ENCODE measurements around the gene VPS13A. TPM values are rescaled to one million over a fixed set of nuclear protein-coding genes. Genes with fewer than 3 reads are reported as not detected.

The VPS13A gene
- polyA plus RNA-seq, 1 donor from 2014 or later, result 20.6 TPM

DNA sequence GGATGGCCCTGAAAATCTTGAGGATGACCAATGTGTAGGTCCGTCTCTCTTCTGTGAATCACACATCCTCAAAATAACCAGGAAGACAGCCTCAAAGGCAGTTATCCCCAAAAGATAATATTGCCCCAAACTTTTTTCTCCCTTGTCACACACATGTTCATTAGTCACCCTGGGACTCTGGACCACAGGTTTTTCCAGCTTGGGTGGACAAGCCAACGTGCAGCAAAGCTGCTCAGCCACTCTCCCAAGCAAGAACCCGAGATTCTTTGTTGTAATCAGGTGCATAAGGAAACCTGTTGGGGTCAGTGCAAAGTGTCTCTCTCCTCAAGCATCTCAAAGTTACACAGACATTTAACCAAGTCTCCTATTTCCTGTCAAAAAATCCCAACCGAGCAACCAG is 274.2 kb downstream of the VPS13A start:
- H3K79me2 ChIP-seq (replicated peaks; ENCODE audit: insufficient read depth, low read length), result no peaks in the 10 kb centered on the region
- no peak overlapping the region for H3K27ac ChIP-seq (ENCODE audit: low read length)
- H4K20me1 ChIP-seq (ENCODE audit: insufficient read depth), result no peaks in the 10 kb centered on the region
- H3K9me3 ChIP-seq (ENCODE audit: low read length), result no peaks in the 10 kb centered on the region
- H3K4me3 ChIP-seq (ENCODE audit: low read length), result no peak overlapping the region
- no peak for TF ChIP-seq EZH2 (IDR thresholded peaks at IDR 0.05; ENCODE audit: borderline replicate concordance, insufficient read depth, low read length, poor library complexity, severe bottlenecking)
- TF ChIP-seq, protein P1, sequence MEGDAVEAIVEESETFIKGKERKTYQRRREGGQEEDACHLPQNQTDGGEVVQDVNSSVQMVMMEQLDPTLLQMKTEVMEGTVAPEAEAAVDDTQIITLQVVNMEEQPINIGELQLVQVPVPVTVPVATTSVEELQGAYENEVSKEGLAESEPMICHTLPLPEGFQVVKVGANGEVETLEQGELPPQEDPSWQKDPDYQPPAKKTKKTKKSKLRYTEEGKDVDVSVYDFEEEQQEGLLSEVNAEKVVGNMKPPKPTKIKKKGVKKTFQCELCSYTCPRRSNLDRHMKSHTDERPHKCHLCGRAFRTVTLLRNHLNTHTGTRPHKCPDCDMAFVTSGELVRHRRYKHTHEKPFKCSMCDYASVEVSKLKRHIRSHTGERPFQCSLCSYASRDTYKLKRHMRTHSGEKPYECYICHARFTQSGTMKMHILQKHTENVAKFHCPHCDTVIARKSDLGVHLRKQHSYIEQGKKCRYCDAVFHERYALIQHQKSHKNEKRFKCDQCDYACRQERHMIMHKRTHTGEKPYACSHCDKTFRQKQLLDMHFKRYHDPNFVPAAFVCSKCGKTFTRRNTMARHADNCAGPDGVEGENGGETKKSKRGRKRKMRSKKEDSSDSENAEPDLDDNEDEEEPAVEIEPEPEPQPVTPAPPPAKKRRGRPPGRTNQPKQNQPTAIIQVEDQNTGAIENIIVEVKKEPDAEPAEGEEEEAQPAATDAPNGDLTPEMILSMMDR (IDR thresholded peaks at IDR 0.05; ENCODE audit: poor library complexity, severe bottlenecking), result no peak
- no peak for TF ChIP-seq REST (IDR thresholded peaks at IDR 0.05; ENCODE audit: borderline replicate concordance)
- TF ChIP-seq TAF1 (IDR thresholded peaks at IDR 0.05; ENCODE audit: low read depth), result no peak
- TF ChIP-seq EP300 (conservative IDR thresholded peaks at IDR 0.05; ENCODE audit: poor library complexity, severe bottlenecking), result no peak
- no peak for TF ChIP-seq MXI1 (conservative IDR thresholded peaks at IDR 0.05; ENCODE audit: poor library complexity, severe bottlenecking)
- no peak for TF ChIP-seq POLR2AphosphoS5 (IDR thresholded peaks at IDR 0.05)
- TF ChIP-seq RAD21 (conservative IDR thresholded peaks at IDR 0.05), result no peak
- no peak for TF ChIP-seq SMC3 (conservative IDR thresholded peaks at IDR 0.05; ENCODE audit: poor library complexity)
- no peak overlapping the region for H3K4me2 ChIP-seq (ENCODE audit: low read length)
- H3K9me2 ChIP-seq (ENCODE audit: insufficient read depth, low read length), result no peaks in the 10 kb centered on the region
- no peak overlapping the region for H3K9ac ChIP-seq (ENCODE audit: low read length)
- H3K27me3 ChIP-seq (ENCODE audit: insufficient read depth, low read depth, low read length), result no peaks in the 10 kb centered on the region
- H3K36me3 ChIP-seq (ENCODE audit: insufficient read depth, low read length), result no peaks in the 10 kb centered on the region
- no peak overlapping the region for H2AFZ ChIP-seq (ENCODE audit: low read depth, low read length)
- H3F3A ChIP-seq (ENCODE audit: insufficient read depth, low read length, poor library complexity, severe bottlenecking), result no peaks in the 10 kb centered on the region

GRCh38 chr9:77453825-77454647 is 276.7 kb downstream of the VPS13A start:
- Histone ChIP-seq H3K9me2 (ENCODE audit: insufficient read depth, low read length) (no peaks in the 10 kb centered on the region), H3K36me3 (ENCODE audit: insufficient read depth, low read length) (no peaks in the 10 kb centered on the region), H3K4me2 (ENCODE audit: low read length) (no peak overlapping the region), H3K79me2 (replicated peaks; ENCODE audit: insufficient read depth, low read length) (no peaks in the 10 kb centered on the region), H3K9ac (ENCODE audit: low read length) (no peak overlapping the region), H3K27ac (ENCODE audit: low read length) (no peak overlapping the region), H3F3A (ENCODE audit: insufficient read depth, low read length, poor library complexity, severe bottlenecking) (no peaks in the 10 kb centered on the region), H4K20me1 (ENCODE audit: insufficient read depth) (no peaks in the 10 kb centered on the region), H3K9me3 (ENCODE audit: low read length) (no peaks in the 10 kb centered on the region), H2AFZ (ENCODE audit: low read depth, low read length) (no peak overlapping the region), H3K4me3 (ENCODE audit: low read length) (no peak overlapping the region), H3K27me3 (ENCODE audit: insufficient read depth, low read depth, low read length) (no peaks in the 10 kb centered on the region)
- TF ChIP-seq POLR2AphosphoS5 (IDR thresholded peaks at IDR 0.05) (no peak), TAF1 (IDR thresholded peaks at IDR 0.05; ENCODE audit: low read depth) (no peak), SMC3 (conservative IDR thresholded peaks at IDR 0.05; ENCODE audit: poor library complexity) (no peak), EP300 (conservative IDR thresholded peaks at IDR 0.05; ENCODE audit: poor library complexity, severe bottlenecking) (no peak), RAD21 (conservative IDR thresholded peaks at IDR 0.05) (no peak), MXI1 (conservative IDR thresholded peaks at IDR 0.05; ENCODE audit: poor library complexity, severe bottlenecking) (no peak), EZH2 (IDR thresholded peaks at IDR 0.05; ENCODE audit: borderline replicate concordance, insufficient read depth, low read length, poor library complexity, severe bottlenecking) (no peak), REST (IDR thresholded peaks at IDR 0.05; ENCODE audit: borderline replicate concordance) (no peak)
- TF ChIP-seq, protein P1 (IDR thresholded peaks at IDR 0.05; ENCODE audit: poor library complexity, severe bottlenecking), result no peak

All from neural cell (in vitro differentiated cells).